Endothelial cell of umbilical vein (primary cell): Measurements from ENCODE around the gene PCDH15.

ENCODE experiments used
- EZH2 ChIP-seq: IDR thresholded peaks from 2 replicates; pipeline ENCODE4 v1.6.1; 2012; ENCODE audit warnings: borderline replicate concordance, low read depth, mild to moderate bottlenecking, moderate library complexity, low read length, inconsistent platforms; ENCODE audit not compliant: severe bottlenecking
- JUN ChIP-seq: IDR thresholded peaks from 2 replicates; pipeline ENCODE4 v1.6.1; 2011; ENCODE audit warnings: borderline replicate concordance, low read depth; ENCODE audit not compliant: insufficient read length, insufficient read depth
- MYC ChIP-seq: IDR thresholded peaks from one replicate; pipeline ENCODE4 v1.6.1; 2011; ENCODE audit warnings: mild to moderate bottlenecking, low read depth, low read length
- POLR2A ChIP-seq: IDR thresholded peaks from 2 replicates; pipeline ENCODE4 v1.6.1; 2012; ENCODE audit warnings: low read depth, mild to moderate bottlenecking, control low read depth, low read length
- POLR2AphosphoS5 ChIP-seq: IDR thresholded peaks from 2 replicates; pipeline ENCODE4 v1.6.1; 2012; ENCODE audit warnings: low read depth, mild to moderate bottlenecking, control low read depth, low read length, moderate library complexity; ENCODE audit not compliant: insufficient read depth
- TF ChIP-seq, protein P1 (sequence below), 2 donors: IDR thresholded peaks; 1 replicate in 1 of 2; 2 replicates in 1 of 2; pipeline ENCODE4 v1.5.1; 2011; ENCODE audit warnings: low read length in 2 of 2, mild to moderate bottlenecking in 2 of 2, moderate library complexity in 2 of 2, control low read depth in 1 of 2, inconsistent platforms in 1 of 2, low read depth in 1 of 2; ENCODE audit not compliant: insufficient read depth in 1 of 2; ENCODE audit errors: extremely low read depth in 1 of 2
- TF ChIP-seq, protein P2 (sequence below): IDR thresholded peaks from 2 replicates; pipeline ENCODE4 v1.6.1; 2011; ENCODE audit not compliant: insufficient read depth, insufficient read length

DNA sequence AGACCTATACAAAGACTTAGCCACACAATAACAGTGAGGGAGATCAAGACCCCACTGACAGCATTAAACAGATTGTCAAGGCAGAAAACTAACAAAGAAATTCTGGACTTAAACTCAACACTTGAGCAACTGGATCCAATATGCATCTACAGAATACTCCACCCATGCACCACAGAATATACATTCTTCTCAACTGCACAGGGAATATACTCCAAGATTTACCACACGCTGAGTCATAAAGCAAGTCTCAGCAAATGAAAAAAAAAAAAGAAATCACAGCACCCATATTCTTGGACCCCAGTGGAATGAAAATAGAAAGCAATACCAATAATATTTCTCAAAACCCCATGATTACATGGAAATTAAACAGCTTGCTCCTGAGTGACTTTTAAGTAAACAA, 680.2 kb downstream of the PCDH15 start:
- TF ChIP-seq, protein P1, sequence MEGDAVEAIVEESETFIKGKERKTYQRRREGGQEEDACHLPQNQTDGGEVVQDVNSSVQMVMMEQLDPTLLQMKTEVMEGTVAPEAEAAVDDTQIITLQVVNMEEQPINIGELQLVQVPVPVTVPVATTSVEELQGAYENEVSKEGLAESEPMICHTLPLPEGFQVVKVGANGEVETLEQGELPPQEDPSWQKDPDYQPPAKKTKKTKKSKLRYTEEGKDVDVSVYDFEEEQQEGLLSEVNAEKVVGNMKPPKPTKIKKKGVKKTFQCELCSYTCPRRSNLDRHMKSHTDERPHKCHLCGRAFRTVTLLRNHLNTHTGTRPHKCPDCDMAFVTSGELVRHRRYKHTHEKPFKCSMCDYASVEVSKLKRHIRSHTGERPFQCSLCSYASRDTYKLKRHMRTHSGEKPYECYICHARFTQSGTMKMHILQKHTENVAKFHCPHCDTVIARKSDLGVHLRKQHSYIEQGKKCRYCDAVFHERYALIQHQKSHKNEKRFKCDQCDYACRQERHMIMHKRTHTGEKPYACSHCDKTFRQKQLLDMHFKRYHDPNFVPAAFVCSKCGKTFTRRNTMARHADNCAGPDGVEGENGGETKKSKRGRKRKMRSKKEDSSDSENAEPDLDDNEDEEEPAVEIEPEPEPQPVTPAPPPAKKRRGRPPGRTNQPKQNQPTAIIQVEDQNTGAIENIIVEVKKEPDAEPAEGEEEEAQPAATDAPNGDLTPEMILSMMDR (IDR thresholded peaks at IDR 0.05; ENCODE audit: extremely low read depth in 1 of 2, insufficient read depth in 1 of 2, low read depth in 1 of 2, low read length in 2 of 2) = no peak
- TF ChIP-seq POLR2AphosphoS5 (no peak), POLR2A (no peak), MYC (no peak), EZH2 (no peak), JUN (no peak)
- TF ChIP-seq, protein P2, sequence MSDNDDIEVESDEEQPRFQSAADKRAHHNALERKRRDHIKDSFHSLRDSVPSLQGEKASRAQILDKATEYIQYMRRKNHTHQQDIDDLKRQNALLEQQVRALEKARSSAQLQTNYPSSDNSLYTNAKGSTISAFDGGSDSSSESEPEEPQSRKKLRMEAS = no peak
